ENCODE data around the gene LCP2. TPM values are rescaled to one million over a fixed set of nuclear protein-coding genes. Genes with fewer than 3 reads are reported as not detected.

The LCP2 gene
- total and polyA plus RNA-seq, 10 of the 15 experiments (the other 5 are each of a cell fraction or from before 2014, with no cell fraction given), result 8.0 to 50.5 (median 20.6) TPM

DNA sequence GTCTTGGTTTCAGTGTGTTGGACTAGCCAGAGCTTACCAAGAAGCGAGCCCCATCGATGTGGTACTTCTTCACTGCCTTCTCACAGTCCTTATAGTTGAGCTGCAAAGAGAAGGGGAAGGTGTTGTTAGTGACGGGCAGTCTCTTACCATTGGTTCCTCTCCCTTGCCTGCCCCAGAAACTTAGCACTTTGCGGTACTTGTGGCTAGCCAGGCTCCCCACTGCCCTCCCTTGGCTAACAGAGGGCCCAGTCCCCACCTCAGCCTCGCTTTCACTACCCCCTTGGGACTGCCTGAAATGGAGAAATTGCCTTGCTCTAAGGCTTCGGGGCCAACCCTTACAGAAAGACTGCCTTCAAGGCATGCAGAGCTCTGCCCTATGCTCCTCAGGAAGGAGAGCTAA is 4.3 kb downstream of the LCP2 start:
- Histone ChIP-seq H3K36me3 (ENCODE audit: control insufficient read depth in 2 of 2, insufficient read depth in 2 of 2, low read length in 1 of 2) (peaks cover 9 to 10% of the 10 kb centered on the region in 2 experiments; a peak in 3 of 4 replicates), H3K9me3 (replicated peaks; ENCODE audit: control insufficient read depth, insufficient read depth, low read length) (no peaks in the 10 kb centered on the region; the same call in 1 of the 3 replicates), H3K9ac (ENCODE audit: control insufficient read depth, insufficient read depth, low read length) (0 out of 2 replicates have a peak overlapping the region, but pooled peaks have one; percentile 12), H2AFZ (ENCODE audit: control insufficient read depth, low read depth, low read length) (no peak overlapping the region), H3K4me3 (peak overlapping the region; percentile 77), H4K20me1 (ENCODE audit: control insufficient read depth, insufficient read depth) (no peaks in the 10 kb centered on the region), H3K27me3 (replicated peaks in 1 of 2; ENCODE audit: control insufficient read depth in 2 of 2, insufficient read depth in 2 of 2, low read length in 1 of 2) (no peaks in the 10 kb centered on the region), H3K79me2 (ENCODE audit: control insufficient read depth, insufficient read depth, low read length) (peaks cover 33% of the 10 kb centered on the region), H3K4me1 (ENCODE audit: control insufficient read depth, insufficient read depth, low read length) (peaks cover 15% of the 10 kb centered on the region), H3K4me2 (ENCODE audit: control insufficient read depth, insufficient read depth) (peak overlapping the region; percentile 81), H3K27ac (ENCODE audit: control insufficient read depth, insufficient read depth) (no peak overlapping the region)
- ChIA-PET POLR2A (interaction anchor here (0.7 to 11.9 kb wide), 15 partner anchors 10 to 112 kb away, joined by 3 to 169 read pairs (median 5); no protein-coding TSS in a partner anchor), RAD21 (ENCODE audit: unreplicated experiment) (interaction anchor here (0.6 to 13.4 kb wide), 14 partner anchors 10 to 1631 kb away, joined by 3 to 274 read pairs (median 22); partner anchors contain the start of gene KCNMB1), SMC1A (ENCODE audit: uncharacterized antibody, unreplicated experiment) (interaction anchor here (1.2 to 23.0 kb wide), 15 partner anchors 9 to 101 kb away, joined by 3 to 451 read pairs (median 27); no protein-coding TSS in a partner anchor), CTCF (interaction anchor here (0.5 to 11.3 kb wide), 16 partner anchors 9 to 117 kb away, joined by 3 to 139 read pairs (median 10); no protein-coding TSS in a partner anchor)
- 24% methylated on average over 6 of the region's 6 CpGs for WGBS (ENCODE audit: insufficient coverage, insufficient replicate concordance, low lambda C conversion rate, missing lambda C conversion rate)
- DNase-seq (ENCODE audit: low read depth, low spot score) (peak; percentile 87), ATAC-seq (peak; percentile 86), FAIRE-seq (no peak)
- intact Hi-C loops (cut with micrococcal nuclease; ENCODE audit: unreplicated experiment), result loop anchor here (1.0 kb wide), 2 partner anchors 14 to 38 kb away; no protein-coding TSS in a partner anchor
- no TSS peak for BruUV-seq (replicated peaks)
- in situ Hi-C loops (cut with MboI), result no loop called here
- TF ChIP-seq SIX5 (IDR thresholded peaks at IDR 0.05; ENCODE audit: low read depth, low read length, severe bottlenecking), result no peak
- TF ChIP-seq TCF12 (IDR thresholded peaks at IDR 0.05; ENCODE audit: low read depth, low read length), result 0 out of 2 replicates have a peak, but pooled peaks have one; percentile 29
- TF ChIP-seq POLR2A (IDR thresholded peaks at IDR 0.05; ENCODE audit: low read depth, low read length), result no peak
- TF ChIP-seq ZNF384 (IDR thresholded peaks at IDR 0.05; ENCODE audit: borderline replicate concordance, low read depth, low read length), result no peak
- no peak for TF ChIP-seq SP1 (IDR thresholded peaks at IDR 0.05; ENCODE audit: low read depth, low read length)
- TF ChIP-seq SMARCA5 (IDR thresholded peaks at IDR 0.05), result peak; percentile 68; the same call in 1 of the 2 replicates
- peak; percentile 78 for TF ChIP-seq NR2F1 (conservative IDR thresholded peaks at IDR 0.05)
- no peak for TF ChIP-seq HDAC6 (IDR thresholded peaks at IDR 0.05; ENCODE audit: unreplicated experiment)
- no peak for TF ChIP-seq STAT3 (IDR thresholded peaks at IDR 0.05; ENCODE audit: low read depth, low read length)
- no peak for TF ChIP-seq JUNB (IDR thresholded peaks at IDR 0.05)
- TF ChIP-seq, protein P1, sequence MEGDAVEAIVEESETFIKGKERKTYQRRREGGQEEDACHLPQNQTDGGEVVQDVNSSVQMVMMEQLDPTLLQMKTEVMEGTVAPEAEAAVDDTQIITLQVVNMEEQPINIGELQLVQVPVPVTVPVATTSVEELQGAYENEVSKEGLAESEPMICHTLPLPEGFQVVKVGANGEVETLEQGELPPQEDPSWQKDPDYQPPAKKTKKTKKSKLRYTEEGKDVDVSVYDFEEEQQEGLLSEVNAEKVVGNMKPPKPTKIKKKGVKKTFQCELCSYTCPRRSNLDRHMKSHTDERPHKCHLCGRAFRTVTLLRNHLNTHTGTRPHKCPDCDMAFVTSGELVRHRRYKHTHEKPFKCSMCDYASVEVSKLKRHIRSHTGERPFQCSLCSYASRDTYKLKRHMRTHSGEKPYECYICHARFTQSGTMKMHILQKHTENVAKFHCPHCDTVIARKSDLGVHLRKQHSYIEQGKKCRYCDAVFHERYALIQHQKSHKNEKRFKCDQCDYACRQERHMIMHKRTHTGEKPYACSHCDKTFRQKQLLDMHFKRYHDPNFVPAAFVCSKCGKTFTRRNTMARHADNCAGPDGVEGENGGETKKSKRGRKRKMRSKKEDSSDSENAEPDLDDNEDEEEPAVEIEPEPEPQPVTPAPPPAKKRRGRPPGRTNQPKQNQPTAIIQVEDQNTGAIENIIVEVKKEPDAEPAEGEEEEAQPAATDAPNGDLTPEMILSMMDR (IDR thresholded peaks at IDR 0.05 in 2 of 3, conservative IDR thresholded peaks at IDR 0.05 in 1 of 3; ENCODE audit: control insufficient read depth in 2 of 3, extremely low read depth in 1 of 3, insufficient read depth in 1 of 3, low read depth in 3 of 3, low read length in 3 of 3), result peak in 1 of 3 experiments; percentile 19; a peak in 1 of 6 replicates
- TF ChIP-seq POLR2AphosphoS2 (IDR thresholded peaks at IDR 0.05; ENCODE audit: low read depth, low read length), result no peak
- TF ChIP-seq CHD2 (IDR thresholded peaks at IDR 0.05; ENCODE audit: borderline replicate concordance, low read depth, low read length), result peak; percentile 51; the same call in 1 of the 2 replicates
- TF ChIP-seq, protein P2, sequence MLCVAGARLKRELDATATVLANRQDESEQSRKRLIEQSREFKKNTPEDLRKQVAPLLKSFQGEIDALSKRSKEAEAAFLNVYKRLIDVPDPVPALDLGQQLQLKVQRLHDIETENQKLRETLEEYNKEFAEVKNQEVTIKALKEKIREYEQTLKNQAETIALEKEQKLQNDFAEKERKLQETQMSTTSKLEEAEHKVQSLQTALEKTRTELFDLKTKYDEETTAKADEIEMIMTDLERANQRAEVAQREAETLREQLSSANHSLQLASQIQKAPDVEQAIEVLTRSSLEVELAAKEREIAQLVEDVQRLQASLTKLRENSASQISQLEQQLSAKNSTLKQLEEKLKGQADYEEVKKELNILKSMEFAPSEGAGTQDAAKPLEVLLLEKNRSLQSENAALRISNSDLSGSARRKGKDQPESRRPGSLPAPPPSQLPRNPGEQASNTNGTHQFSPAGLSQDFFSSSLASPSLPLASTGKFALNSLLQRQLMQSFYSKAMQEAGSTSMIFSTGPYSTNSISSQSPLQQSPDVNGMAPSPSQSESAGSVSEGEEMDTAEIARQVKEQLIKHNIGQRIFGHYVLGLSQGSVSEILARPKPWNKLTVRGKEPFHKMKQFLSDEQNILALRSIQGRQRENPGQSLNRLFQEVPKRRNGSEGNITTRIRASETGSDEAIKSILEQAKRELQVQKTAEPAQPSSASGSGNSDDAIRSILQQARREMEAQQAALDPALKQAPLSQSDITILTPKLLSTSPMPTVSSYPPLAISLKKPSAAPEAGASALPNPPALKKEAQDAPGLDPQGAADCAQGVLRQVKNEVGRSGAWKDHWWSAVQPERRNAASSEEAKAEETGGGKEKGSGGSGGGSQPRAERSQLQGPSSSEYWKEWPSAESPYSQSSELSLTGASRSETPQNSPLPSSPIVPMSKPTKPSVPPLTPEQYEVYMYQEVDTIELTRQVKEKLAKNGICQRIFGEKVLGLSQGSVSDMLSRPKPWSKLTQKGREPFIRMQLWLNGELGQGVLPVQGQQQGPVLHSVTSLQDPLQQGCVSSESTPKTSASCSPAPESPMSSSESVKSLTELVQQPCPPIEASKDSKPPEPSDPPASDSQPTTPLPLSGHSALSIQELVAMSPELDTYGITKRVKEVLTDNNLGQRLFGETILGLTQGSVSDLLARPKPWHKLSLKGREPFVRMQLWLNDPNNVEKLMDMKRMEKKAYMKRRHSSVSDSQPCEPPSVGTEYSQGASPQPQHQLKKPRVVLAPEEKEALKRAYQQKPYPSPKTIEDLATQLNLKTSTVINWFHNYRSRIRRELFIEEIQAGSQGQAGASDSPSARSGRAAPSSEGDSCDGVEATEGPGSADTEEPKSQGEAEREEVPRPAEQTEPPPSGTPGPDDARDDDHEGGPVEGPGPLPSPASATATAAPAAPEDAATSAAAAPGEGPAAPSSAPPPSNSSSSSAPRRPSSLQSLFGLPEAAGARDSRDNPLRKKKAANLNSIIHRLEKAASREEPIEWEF (IDR thresholded peaks at IDR 0.05; ENCODE audit: insufficient replicate concordance, low read depth, low read length), result peak; percentile 33
- no peak for TF ChIP-seq ETV6 (conservative IDR thresholded peaks at IDR 0.05 in 1 of 2, IDR thresholded peaks at IDR 0.05 in 1 of 2; ENCODE audit: borderline replicate concordance in 1 of 2, low read depth in 1 of 2)
- TF ChIP-seq RB1 (IDR thresholded peaks at IDR 0.05; ENCODE audit: borderline replicate concordance), result peak; percentile 50; the same call in 1 of the 2 replicates
